Measurements from ENCODE around the gene LMNB1.
"Not testable (repeated sequence)": the region's sequence is repeated elsewhere in the genome, so short reads cannot be mapped to it uniquely, and the experiment has no call there.

The LMNB1 gene

GRCh38 chr5:126776499-126777256 lies at the start of gene LMNB1:
TSS of gene LMNB1 (plus strand) at chr5:126777136. CDS start at chr5:126777509, 373 bp downstream.
- DNase-seq = peak; percentile 95

DNA sequence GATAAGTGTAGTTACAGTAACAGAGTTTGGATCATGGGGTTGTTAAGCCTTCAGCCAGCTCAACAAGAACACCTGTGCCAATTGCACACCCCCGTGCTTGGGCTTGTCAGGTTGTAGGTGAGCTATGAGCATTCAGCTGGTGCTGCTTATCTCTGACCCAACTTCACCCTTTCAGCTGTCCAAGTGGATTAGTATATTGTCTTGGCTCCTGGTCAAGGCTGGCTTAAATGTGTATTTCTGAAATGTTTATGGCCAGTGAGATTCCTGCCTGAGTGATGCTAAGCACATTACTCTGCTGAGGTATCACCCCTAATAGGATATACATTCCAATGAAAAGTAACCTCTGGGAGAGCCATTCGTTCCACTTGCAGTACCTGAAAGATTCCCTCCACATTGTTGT lies 44.2 kb upstream of the LMNB1 start:
- DNase-seq = no peak

GRCh38 chr5:126734573-126734972 lies 42.4 kb upstream of the LMNB1 start:
- not testable (repeated sequence) for DNase-seq

DNA sequence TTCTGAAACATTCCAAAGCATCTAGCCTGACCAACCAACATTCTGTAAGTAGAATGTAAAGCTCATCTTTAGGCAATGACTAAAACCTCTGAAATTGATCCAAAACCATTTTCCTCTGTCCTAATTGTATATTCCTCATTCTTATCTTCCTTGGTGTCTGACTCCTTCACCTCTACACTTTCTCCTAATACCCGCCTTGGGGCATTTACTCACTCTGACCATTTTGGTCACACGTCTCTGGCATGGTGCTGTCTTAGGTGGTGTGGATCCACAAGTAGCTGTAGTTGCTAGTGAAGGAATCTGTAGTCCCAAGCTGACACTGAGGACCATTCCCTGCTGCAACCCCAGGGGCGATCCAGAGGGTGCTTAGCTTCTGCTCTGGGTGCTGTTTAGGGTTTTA lies 40.8 kb upstream of the LMNB1 start:
- DNase-seq = no peak

- no peak for DNase-seq
Measured at GRCh38 chr5:126741361-126741760, 35.6 kb upstream of the LMNB1 start.

- no peak for DNase-seq
Measured at GRCh38 chr5:126742425-126742824, 34.5 kb upstream of the LMNB1 start.

DNA sequence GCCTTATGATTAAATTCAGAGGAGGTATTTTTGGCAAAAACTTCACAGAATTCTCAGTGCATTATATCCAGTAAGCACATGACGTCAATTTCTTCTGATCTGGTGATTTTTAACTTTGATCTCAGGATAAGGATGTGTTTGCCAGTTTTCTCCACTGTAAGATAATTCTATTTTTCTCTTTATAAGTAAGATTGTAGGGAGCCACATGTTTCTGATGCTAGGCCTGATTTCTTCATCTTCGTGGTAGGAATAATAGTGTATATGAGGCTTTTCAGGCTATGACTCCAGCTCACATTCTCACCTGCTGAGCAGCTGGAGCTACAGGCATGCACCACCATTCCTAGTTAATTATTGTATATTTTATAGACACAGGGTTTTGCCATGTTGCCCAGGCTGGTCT lies 32.1 kb upstream of the LMNB1 start:
- DNase-seq = no peak

GRCh38 chr5:126745259-126745992 lies 31.5 kb upstream of the LMNB1 start:
- DNase-seq = no peak

DNA sequence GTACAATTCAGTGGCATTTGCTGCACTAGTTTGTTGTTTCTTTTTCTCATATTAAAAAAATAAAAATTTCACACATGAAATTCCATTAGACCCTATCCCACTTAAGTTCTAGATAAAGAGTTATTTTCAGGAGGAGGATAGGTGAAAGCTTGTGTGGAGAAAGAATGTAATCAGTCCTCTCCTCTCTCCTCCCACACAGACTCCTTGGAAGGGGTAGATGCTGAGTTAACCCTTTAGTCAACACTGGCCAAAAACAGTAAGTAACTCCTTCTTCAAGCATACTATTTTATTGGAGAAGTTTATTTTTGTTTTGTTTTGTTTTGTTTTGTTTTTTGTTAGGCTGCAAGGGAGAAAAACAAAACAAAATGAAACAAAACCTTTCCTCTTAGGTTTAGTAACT lies 30.6 kb upstream of the LMNB1 start:
- no peak for DNase-seq

- no peak for DNase-seq
Measured at GRCh38 chr5:126752081-126752785, 24.7 kb upstream of the LMNB1 start.

DNA sequence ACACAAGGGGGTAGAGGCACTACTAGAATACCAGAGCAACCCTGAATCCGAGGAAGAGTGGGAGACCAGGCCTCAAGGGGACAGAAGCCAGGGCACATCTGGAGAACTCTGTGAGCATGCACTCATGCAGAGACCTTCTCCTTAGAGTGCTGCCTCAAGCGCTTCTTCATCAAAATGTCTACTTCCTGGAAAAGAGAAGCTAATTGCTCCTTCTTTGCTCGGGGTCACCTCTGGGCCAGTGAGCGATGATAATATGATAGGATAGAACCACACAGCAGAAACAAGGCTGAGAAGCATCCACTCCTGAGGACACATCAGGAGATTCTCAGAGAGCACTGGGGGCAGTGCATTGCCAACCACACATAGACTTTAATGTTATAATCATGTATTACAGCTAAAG lies 23.7 kb upstream of the LMNB1 start:
- no peak for DNase-seq

DNA sequence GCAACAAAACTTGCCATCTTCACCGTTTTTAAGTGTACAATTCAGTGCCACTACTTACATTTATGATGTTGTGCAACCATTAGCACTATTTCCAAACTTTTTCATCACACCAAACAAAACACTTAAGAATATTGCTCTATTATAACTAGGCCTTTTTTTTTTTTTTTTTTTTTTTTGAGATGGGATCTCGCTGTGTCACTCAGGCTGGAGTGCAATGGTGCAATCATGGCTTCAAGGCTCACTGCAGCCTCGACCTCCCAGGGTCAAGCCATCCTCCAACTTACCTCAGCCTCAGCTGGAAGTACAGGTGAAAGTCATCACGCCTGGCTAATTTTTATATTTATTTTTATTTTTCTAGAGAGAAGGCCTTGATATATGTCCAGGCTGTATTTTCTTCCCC lies 22.3 kb upstream of the LMNB1 start:
- no peak for DNase-seq

GRCh38 chr5:126755593-126755992 lies 21.3 kb upstream of the LMNB1 start:
- no peak for DNase-seq

DNA sequence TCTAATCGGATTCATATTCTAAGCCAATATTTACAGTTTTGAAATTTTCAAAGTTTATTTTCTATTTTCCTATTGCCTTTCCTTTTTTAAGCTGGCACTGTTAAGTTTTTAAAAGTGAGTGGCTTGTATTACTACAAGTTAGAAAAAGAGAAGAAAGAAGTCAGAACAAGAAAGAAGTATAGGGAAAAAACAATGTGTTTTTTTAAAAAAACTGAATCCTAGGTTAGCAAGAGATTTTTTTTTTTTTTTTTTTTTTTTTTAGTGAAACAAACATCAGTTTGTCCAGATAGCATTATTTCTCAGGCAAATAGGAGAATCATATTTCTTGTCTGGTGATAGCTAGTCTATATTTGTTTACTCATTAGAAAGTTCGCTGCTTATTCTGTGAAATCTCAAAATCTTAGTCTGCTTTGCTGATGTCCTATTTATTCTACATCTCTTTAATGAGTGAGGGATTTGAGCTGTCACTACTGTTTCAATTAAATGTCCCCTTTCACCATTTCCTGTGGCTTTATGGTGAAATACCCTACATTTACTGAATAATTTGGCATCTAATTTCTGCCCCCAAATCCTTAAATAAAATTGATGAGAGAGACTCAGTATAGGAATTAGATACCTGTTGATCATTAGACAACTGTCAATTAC lies 19.1 kb upstream of the LMNB1 start:
- DNase-seq = no peak

- DNase-seq = no peak
Measured at GRCh38 chr5:126763371-126763770, 13.6 kb upstream of the LMNB1 start.

GRCh38 chr5:126769703-126770102 lies 7.2 kb upstream of the LMNB1 start:
- DNase-seq = no peak

DNA sequence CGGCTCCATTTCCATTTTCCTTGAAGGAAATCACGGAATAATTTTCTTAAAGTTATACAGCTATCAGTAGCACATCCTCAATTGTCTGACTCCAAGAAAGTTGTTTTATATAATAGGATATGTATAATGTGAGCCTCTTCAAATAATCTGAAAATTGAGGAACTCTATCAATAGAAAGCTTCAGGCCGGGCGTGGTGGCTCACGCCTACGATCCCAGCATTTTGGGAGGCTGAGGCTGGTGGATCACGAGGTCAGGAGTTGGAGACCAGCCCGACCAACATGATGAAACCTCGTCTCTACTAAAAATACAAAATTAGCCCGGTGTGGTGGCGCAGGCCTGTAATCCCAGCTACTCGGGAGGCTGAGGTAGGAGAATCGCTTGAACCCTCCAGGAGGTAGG lies 3.4 kb upstream of the LMNB1 start:
- DNase-seq = not testable (repeated sequence)

DNA sequence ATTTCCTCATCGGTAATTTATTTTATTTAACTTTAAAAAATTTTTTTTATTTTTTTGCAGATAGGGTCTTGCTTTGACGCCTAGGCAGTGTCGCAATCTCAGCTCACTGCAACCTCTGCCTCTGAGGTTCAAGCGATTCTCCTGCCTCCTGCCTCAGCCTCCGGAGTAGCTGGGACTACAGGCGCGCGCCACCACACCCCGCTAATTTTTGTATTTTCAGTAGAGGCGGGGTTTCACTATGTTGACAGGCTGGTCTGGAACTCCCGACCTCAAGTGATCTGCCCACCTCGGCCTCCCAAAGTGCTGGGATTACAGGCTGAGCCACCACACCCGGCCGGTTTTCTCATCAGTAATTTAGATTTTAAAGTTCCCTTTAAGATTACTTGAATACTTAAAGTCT lies 2.3 kb upstream of the LMNB1 start:
- DNase-seq = not testable (repeated sequence)

GRCh38 chr5:126777257-126777974 lies 480 bp downstream of the LMNB1 start:
- DNase-seq = peak; percentile 56

DNA sequence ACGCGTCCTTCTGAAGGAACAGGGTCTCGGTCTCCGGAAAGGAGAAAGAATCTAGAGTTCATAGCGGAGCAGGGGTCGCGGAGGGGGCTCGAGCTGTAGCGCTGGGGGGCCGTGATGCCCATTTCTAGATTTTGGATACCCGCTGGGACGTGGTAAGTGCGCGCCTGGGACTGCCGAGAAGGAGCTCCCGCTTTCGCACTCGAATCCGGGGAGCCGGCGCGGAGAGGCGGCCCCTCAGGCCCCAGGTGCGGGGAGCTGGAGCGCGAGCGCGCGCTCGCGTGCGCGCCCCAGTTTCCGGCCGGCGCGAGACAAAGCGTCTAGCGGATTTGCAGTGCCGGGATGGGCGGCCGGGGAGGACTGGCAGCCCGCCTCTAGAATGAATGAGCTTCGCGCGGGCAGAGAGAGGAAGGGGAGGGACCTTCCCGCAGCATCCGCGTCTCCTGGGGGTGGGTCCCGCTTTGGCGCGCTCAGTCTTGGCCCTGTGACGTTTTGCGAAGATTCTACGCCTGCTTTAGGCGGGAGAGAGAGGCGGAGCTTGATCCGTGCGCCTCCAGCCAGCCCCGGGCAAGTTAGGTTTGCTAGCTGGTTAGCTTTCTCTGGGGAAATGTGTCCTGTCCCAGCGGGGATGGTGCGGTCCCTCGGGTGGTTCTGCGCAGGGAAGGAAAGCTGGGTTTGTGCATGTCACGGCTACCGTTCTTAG lies 1.2 kb downstream of the LMNB1 start:
- DNase-seq = peak; percentile 97

DNA sequence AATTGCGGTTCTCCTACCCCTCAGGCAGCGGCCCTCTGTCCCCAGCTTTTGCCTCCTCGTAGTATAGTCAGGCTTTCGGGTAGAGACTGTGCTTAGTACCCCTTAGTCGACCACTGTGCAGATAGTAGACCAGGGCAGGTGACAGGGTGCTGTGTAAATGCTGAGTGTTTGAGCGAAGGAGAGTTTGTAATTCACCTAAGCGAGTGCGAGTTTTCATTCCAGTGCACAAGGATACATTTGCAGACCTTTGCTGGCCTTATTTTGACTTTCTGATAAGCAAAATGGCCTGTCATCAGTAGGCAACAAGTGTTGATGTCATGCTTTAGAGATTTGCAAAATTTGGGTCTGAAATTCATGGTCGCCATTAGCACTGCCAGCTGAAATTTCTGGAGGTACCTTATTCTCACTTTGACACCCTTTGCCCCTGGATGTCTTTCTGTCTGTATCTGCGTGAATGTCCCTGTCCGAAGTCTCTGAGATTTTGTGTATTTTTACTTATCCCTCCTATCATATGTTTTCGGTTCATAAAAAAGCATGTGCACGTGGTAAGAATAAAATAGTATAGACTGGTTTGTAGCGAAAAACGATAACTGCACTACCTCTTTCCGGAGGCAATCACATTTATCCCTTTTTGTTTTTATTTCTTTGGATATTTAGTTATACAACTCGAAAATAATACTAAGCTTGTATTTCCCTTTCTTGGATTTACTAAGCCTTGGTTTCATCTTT lies 1.9 kb downstream of the LMNB1 start:
- DNase-seq = no peak

Measured in hematopoietic multipotent progenitor cell treated with erythropoietin and hydrocortisone succinate and interleukin-3 and kit ligand, for 8 days (in vitro differentiated cells).